Fibroblast of lung (primary cell): ENCODE measurements around the gene EMC9. TPM values are rescaled to one million over a fixed set of nuclear protein-coding genes. Genes with fewer than 3 reads are reported as not detected.

Experiments used
- DNase-seq, 2 donors: peaks; one replicate each; pipeline versions ENCODE4 v3.0.0 to v3.0.0-alpha.2; 2010; ENCODE audit warnings: low read depth in 2 of 2
- H2AFZ ChIP-seq: 2 replicates; pipeline ENCODE4 v1.5.1; 2012; ENCODE audit warnings: low read length, control low read depth, inconsistent platforms
- H3K27ac ChIP-seq: 2 replicates; pipeline ENCODE4 v1.5.1; 2011; ENCODE audit warnings: low read length, control low read depth; ENCODE audit not compliant: insufficient read depth
- H3K27me3 ChIP-seq: 2 replicates; pipeline ENCODE4 v1.5.1; 2011; ENCODE audit warnings: mild to moderate bottlenecking, low read length; ENCODE audit not compliant: control insufficient read depth, insufficient read depth
- H3K36me3 ChIP-seq: 2 replicates; pipeline ENCODE4 v1.5.1; 2011; ENCODE audit warnings: low read length; ENCODE audit not compliant: control insufficient read depth, insufficient read depth
- H3K4me1 ChIP-seq: 2 replicates; pipeline ENCODE4 v1.5.1; 2011; ENCODE audit warnings: low read length; ENCODE audit not compliant: control insufficient read depth, insufficient read depth; ENCODE audit errors: extremely low read depth
- H3K4me2 ChIP-seq: 2 replicates; pipeline ENCODE4 v1.5.1; 2011; ENCODE audit warnings: low read length, control low read depth; ENCODE audit not compliant: insufficient read depth; ENCODE audit errors: extremely low read depth
- H3K4me3 ChIP-seq, 4 experiments: fragments of 200-600 bp in 1 of 4; sonication (generic) in 1 of 4; replicated peaks in 1 of 4; 2 replicates each; pipeline ENCODE4 v1.5.1; 2011 to 2016; ENCODE audit warnings: low read length in 4 of 4, low read depth in 3 of 4, mild to moderate bottlenecking in 3 of 4, control low read depth in 2 of 4, inconsistent platforms in 1 of 4, mixed read lengths in 1 of 4; ENCODE audit not compliant: insufficient read depth in 1 of 4; ENCODE audit errors: control extremely low read depth in 1 of 4
- H3K79me2 ChIP-seq: 2 replicates; pipeline ENCODE4 v1.5.1; 2012; ENCODE audit warnings: mild to moderate bottlenecking, low read length, inconsistent platforms; ENCODE audit not compliant: control insufficient read depth, insufficient read depth
- H3K9ac ChIP-seq: 2 replicates; pipeline ENCODE4 v1.5.1; 2011; ENCODE audit warnings: mild to moderate bottlenecking, low read length, control low read depth; ENCODE audit not compliant: insufficient read depth
- H3K9me3 ChIP-seq: 2 replicates; pipeline ENCODE4 v1.5.1; 2012; ENCODE audit warnings: low read depth, low read length; ENCODE audit not compliant: control insufficient read depth, insufficient read depth
- H4K20me1 ChIP-seq: 2 replicates; pipeline ENCODE4 v1.5.1; 2011; ENCODE audit warnings: low read length; ENCODE audit not compliant: control insufficient read depth, insufficient read depth; ENCODE audit errors: extremely low read depth
- EZH2 ChIP-seq: IDR thresholded peaks from 2 replicates; pipeline ENCODE4 v1.5.1; 2012; ENCODE audit warnings: low read length, control low read depth, mild to moderate bottlenecking; ENCODE audit errors: missing control alignments
- polyA plus RNA-seq, 2 donors: library from polyadenylated mRNA; depleted of rRNA in 1 of 2; stranded (reverse) in 1 of 2; unstranded in 1 of 2; fragments of >200 nt; gene quantifications; 2 replicates each; pipeline ENCODE4 v1.2.1, GENCODE V29; 2011 to 2012; ENCODE audit warnings: missing spikeins in 1 of 2
- total RNA-seq: library from RNA; depleted of rRNA; stranded (reverse); fragments of >200 nt; gene quantifications from 2 replicates; pipeline ENCODE4 v1.2.1, GENCODE V29; 2014
- TF ChIP-seq, protein P1 (sequence below), 2 donors: IDR thresholded peaks in 1 of 2; conservative IDR thresholded peaks in 1 of 2; 1 replicate in 1 of 2; 2 replicates in 1 of 2; pipeline ENCODE4 v1.5.1; 2011 to 2012; ENCODE audit warnings: low read length in 2 of 2, control low read depth in 1 of 2, inconsistent platforms in 1 of 2, low read depth in 1 of 2, mild to moderate bottlenecking in 1 of 2

Gene EMC9
- total and polyA plus RNA-seq, 2 donors (not counting 1 experiment from before 2014, with no cell fraction given), result 6.6 to 18.0 TPM

- Histone ChIP-seq H3K4me2 (no peak overlapping the region), H4K20me1 (no peaks in the 10 kb centered on the region), H3K27me3 (no peaks in the 10 kb centered on the region), H3K79me2 (peaks cover 7% of the 10 kb centered on the region), H3K36me3 (peaks cover 25% of the 10 kb centered on the region), H3K4me3 (peak overlapping the region in 1 of 4 experiments; percentile 84), H3K4me1 (peaks cover 4% of the 10 kb centered on the region), H3K9me3 (no peaks in the 10 kb centered on the region), H2AFZ (no peak overlapping the region), H3K27ac (no peak overlapping the region), H3K9ac (no peak overlapping the region)
- no peak for TF ChIP-seq EZH2
- TF ChIP-seq, protein P1, sequence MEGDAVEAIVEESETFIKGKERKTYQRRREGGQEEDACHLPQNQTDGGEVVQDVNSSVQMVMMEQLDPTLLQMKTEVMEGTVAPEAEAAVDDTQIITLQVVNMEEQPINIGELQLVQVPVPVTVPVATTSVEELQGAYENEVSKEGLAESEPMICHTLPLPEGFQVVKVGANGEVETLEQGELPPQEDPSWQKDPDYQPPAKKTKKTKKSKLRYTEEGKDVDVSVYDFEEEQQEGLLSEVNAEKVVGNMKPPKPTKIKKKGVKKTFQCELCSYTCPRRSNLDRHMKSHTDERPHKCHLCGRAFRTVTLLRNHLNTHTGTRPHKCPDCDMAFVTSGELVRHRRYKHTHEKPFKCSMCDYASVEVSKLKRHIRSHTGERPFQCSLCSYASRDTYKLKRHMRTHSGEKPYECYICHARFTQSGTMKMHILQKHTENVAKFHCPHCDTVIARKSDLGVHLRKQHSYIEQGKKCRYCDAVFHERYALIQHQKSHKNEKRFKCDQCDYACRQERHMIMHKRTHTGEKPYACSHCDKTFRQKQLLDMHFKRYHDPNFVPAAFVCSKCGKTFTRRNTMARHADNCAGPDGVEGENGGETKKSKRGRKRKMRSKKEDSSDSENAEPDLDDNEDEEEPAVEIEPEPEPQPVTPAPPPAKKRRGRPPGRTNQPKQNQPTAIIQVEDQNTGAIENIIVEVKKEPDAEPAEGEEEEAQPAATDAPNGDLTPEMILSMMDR (conservative IDR thresholded peaks at IDR 0.05 in 1 of 2, IDR thresholded peaks at IDR 0.05 in 1 of 2; ENCODE audit: low read depth in 1 of 2, low read length in 2 of 2), result no peak
- no peak for DNase-seq
These were observed 45.6 kb upstream of the EMC9 start for GRCh38 chr14:24186831-24187538.

DNA sequence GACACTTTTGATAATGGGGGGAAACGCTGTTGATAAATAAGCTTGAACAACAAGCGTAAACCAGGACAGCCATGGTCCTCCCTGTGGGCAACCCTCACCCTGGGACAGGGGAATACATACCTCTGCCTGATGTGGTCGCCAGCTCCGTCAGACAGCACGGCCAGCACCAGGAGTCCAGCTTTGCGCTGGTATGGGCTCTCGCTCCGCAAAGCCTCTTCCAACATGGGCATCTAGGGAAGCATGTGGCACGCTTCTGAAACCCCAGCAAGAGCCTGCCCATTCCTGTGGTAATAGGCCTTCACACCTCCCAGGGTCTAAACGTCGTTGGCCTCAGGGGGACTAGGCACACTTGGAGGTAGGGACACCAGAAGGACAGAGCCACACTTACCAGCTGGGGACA is 44.4 kb upstream of the EMC9 start:
- TF ChIP-seq EZH2, result no peak
- TF ChIP-seq, protein P1 (conservative IDR thresholded peaks at IDR 0.05 in 1 of 2, IDR thresholded peaks at IDR 0.05 in 1 of 2; ENCODE audit: low read depth in 1 of 2, low read length in 2 of 2), result no peak
- H3K4me1 ChIP-seq, result peaks cover 4% of the 10 kb centered on the region
- H3K79me2 ChIP-seq, result peaks cover 7% of the 10 kb centered on the region
- H4K20me1 ChIP-seq, result no peaks in the 10 kb centered on the region
- no peak overlapping the region for H3K4me2 ChIP-seq
- no peaks in the 10 kb centered on the region for H3K9me3 ChIP-seq
- H3K27me3 ChIP-seq, result no peaks in the 10 kb centered on the region
- no peak overlapping the region for H3K27ac ChIP-seq
- DNase-seq, result no peak
- H3K9ac ChIP-seq, result no peak overlapping the region
- peaks cover 32% of the 10 kb centered on the region for H3K36me3 ChIP-seq
- H2AFZ ChIP-seq, result no peak overlapping the region
- no peak overlapping the region for H3K4me3 ChIP-seq

- TF ChIP-seq, protein P1 (conservative IDR thresholded peaks at IDR 0.05 in 1 of 2, IDR thresholded peaks at IDR 0.05 in 1 of 2; ENCODE audit: low read depth in 1 of 2, low read length in 2 of 2), result no peak
- TF ChIP-seq EZH2, result no peak
- Histone ChIP-seq H3K9me3 (no peaks in the 10 kb centered on the region), H2AFZ (no peak overlapping the region), H4K20me1 (no peaks in the 10 kb centered on the region), H3K27me3 (no peaks in the 10 kb centered on the region), H3K4me3 (no peak overlapping the region), H3K4me2 (no peak overlapping the region), H3K4me1 (peaks cover 4% of the 10 kb centered on the region), H3K9ac (no peak overlapping the region), H3K27ac (no peak overlapping the region), H3K36me3 (peaks cover 30% of the 10 kb centered on the region), H3K79me2 (peaks cover 7% of the 10 kb centered on the region)
- DNase-seq, result no peak
These were observed 43.6 kb upstream of the EMC9 start for GRCh38 chr14:24185026-24185425.
